WTC11 (cell line): ENCODE measurements around the gene RNF126. TPM values are rescaled to one million over a fixed set of nuclear protein-coding genes. Genes with fewer than 3 reads are reported as not detected.

Experiments used
- ATAC-seq: fragments of 200-7000 bp; cut with Tn5 transposase; 2 replicates; pipeline ENCODE4 v1.10.0; 2021; ENCODE audit warnings: mild to moderate bottlenecking, moderate library complexity
- CTCF ChIA-PET: fragments of 300-600 bp; sonication (Branson Sonifier 250); formaldehyde crosslinking; loops from one replicate; lab custom pipeline; 2021; ENCODE audit warnings: antibody characterized with exemption; lab: Charles Lee
- POLR2A ChIA-PET: fragments of 350-600 bp; sonication (Branson Sonifier 250); formaldehyde crosslinking; loops from one replicate; lab custom pipeline; 2021; ENCODE audit warnings: antibody characterized with exemption; lab: Charles Lee
- DNase-seq: peaks from one replicate; pipeline ENCODE4 v3.0.0; 2021; ENCODE audit warnings: low spot score
- H3K27ac Mint-ChIP-seq: 2 replicates; pipeline ENCODE4 v1.8.0; 2021; ENCODE audit warnings: mixed read lengths
- H3K27me3 Mint-ChIP-seq: 2 replicates; pipeline ENCODE4 v1.8.0; 2021; ENCODE audit warnings: low read depth, mild to moderate bottlenecking, moderate library complexity, mixed read lengths
- H3K36me3 Mint-ChIP-seq: 2 replicates; pipeline ENCODE4 v1.8.0; 2021; ENCODE audit warnings: mixed read lengths
- H3K4me1 Mint-ChIP-seq: 2 replicates; pipeline ENCODE4 v1.8.0; 2022; ENCODE audit warnings: mixed read lengths
- H3K4me3 Mint-ChIP-seq: 2 replicates; pipeline ENCODE4 v1.8.0; 2021; ENCODE audit warnings: mild to moderate bottlenecking, moderate library complexity, mixed read lengths
- H3K9me3 Mint-ChIP-seq: 2 replicates; pipeline ENCODE4 v1.8.0; 2021; ENCODE audit warnings: mixed read lengths
- ETV6 ChIP-seq: sonication (generic); formaldehyde crosslinking; IDR thresholded peaks from 2 replicates; pipeline ENCODE4 v1.8.1; 2022; ENCODE audit warnings: mild to moderate bottlenecking, missing genetic modification reagents
- FOXK1 ChIP-seq: sonication (generic); formaldehyde crosslinking; IDR thresholded peaks from 2 replicates; pipeline ENCODE4 v1.8.0; 2022; ENCODE audit warnings: mild to moderate bottlenecking, moderate library complexity, missing genetic modification reagents
- GTF2I ChIP-seq: fragments of 250-450 bp; sonication (Bioruptor Pico); conservative IDR thresholded peaks from 2 replicates; pipeline ENCODE4 v1.4.0; 2021; ENCODE audit warnings: mild to moderate bottlenecking
- IRF1 ChIP-seq: sonication (generic); formaldehyde crosslinking; IDR thresholded peaks from 2 replicates; pipeline ENCODE4 v1.8.0; 2023; ENCODE audit warnings: missing genetic modification reagents
- MYBL2 ChIP-seq: sonication (generic); formaldehyde crosslinking; IDR thresholded peaks from 2 replicates; pipeline ENCODE4 v1.8.1; 2023; ENCODE audit warnings: mild to moderate bottlenecking, moderate library complexity, missing genetic modification reagents
- OVOL2 ChIP-seq: fragments of 250-450 bp; sonication (Bioruptor Pico); IDR thresholded peaks from 2 replicates; pipeline ENCODE4 v1.9.0; 2021; ENCODE audit warnings: mild to moderate bottlenecking, borderline replicate concordance
- ZBTB21 ChIP-seq: sonication (generic); formaldehyde crosslinking; IDR thresholded peaks from 2 replicates; pipeline ENCODE4 v1.8.1; 2023; ENCODE audit warnings: mild to moderate bottlenecking, missing genetic modification reagents, borderline replicate concordance
- ZNF425 ChIP-seq: fragments of 250-450 bp; sonication (Bioruptor Pico); conservative IDR thresholded peaks from 2 replicates; pipeline ENCODE4 v1.9.0; 2021; ENCODE audit warnings: mild to moderate bottlenecking
- ZSCAN18 ChIP-seq: fragments of 250-450 bp; sonication (Bioruptor Pico); IDR thresholded peaks from 2 replicates; pipeline ENCODE4 v2.1.2; 2022; ENCODE audit warnings: mild to moderate bottlenecking, moderate library complexity
- total RNA-seq: library from RNA; stranded (reverse); gene quantifications from 3 replicates; pipeline ENCODE4 v1.2.3, GENCODE V29; 2021
- TF ChIP-seq, protein P1 (sequence below): fragments of 250-450 bp; sonication (Bioruptor Pico); IDR thresholded peaks from 2 replicates; pipeline ENCODE4 v1.9.0; 2021; ENCODE audit warnings: mild to moderate bottlenecking
- TF ChIP-seq, protein P2 (sequence below): fragments of 250-450 bp; sonication (Bioruptor Pico); IDR thresholded peaks from 2 replicates; pipeline ENCODE4 v1.9.0; 2021; ENCODE audit warnings: mild to moderate bottlenecking
- TF ChIP-seq, protein P3 (sequence below): sonication (generic); formaldehyde crosslinking; IDR thresholded peaks from 2 replicates; pipeline ENCODE4 v1.8.1; 2022; ENCODE audit warnings: low read depth, mild to moderate bottlenecking, moderate library complexity, missing genetic modification reagents, borderline replicate concordance
- TF ChIP-seq, protein P4 (sequence below): sonication (generic); formaldehyde crosslinking; conservative IDR thresholded peaks from 2 replicates; pipeline ENCODE4 v1.8.1; 2022; ENCODE audit warnings: mild to moderate bottlenecking, missing genetic modification reagents

Gene RNF126
- total RNA-seq, 1 experiment from 2014 or later = 84.4 TPM

GRCh38 chr19:690203-690602 lies 27.2 kb upstream of the RNF126 start (continued):
- TF ChIP-seq, protein P1, sequence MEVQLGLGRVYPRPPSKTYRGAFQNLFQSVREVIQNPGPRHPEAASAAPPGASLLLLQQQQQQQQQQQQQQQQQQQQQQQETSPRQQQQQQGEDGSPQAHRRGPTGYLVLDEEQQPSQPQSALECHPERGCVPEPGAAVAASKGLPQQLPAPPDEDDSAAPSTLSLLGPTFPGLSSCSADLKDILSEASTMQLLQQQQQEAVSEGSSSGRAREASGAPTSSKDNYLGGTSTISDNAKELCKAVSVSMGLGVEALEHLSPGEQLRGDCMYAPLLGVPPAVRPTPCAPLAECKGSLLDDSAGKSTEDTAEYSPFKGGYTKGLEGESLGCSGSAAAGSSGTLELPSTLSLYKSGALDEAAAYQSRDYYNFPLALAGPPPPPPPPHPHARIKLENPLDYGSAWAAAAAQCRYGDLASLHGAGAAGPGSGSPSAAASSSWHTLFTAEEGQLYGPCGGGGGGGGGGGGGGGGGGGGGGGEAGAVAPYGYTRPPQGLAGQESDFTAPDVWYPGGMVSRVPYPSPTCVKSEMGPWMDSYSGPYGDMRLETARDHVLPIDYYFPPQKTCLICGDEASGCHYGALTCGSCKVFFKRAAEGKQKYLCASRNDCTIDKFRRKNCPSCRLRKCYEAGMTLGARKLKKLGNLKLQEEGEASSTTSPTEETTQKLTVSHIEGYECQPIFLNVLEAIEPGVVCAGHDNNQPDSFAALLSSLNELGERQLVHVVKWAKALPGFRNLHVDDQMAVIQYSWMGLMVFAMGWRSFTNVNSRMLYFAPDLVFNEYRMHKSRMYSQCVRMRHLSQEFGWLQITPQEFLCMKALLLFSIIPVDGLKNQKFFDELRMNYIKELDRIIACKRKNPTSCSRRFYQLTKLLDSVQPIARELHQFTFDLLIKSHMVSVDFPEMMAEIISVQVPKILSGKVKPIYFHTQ (CRISPR knock-in tag) = no peak
- TF ChIP-seq IRF1 (CRISPR knock-in tag) = no peak
- TF ChIP-seq, protein P2, sequence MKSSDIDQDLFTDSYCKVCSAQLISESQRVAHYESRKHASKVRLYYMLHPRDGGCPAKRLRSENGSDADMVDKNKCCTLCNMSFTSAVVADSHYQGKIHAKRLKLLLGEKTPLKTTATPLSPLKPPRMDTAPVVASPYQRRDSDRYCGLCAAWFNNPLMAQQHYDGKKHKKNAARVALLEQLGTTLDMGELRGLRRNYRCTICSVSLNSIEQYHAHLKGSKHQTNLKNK (CRISPR knock-in tag) = no peak
- TF ChIP-seq, all 79 proteins: peak for 0

- ChIA-PET CTCF (interaction anchor here (0.7 to 1.5 kb wide), 2 partner anchors 15 to 555 kb away, joined by 3 read pairs; no protein-coding TSS in a partner anchor), POLR2A (no interaction called here)
- DNase-seq = no peak
- no peaks in the 10 kb centered on the region for H3K27me3 Mint-ChIP-seq
- H3K36me3 Mint-ChIP-seq = no peaks in the 10 kb centered on the region
- H3K4me3 Mint-ChIP-seq = no peak overlapping the region
- ATAC-seq = no peak
- H3K27ac Mint-ChIP-seq = no peak overlapping the region
- H3K9me3 Mint-ChIP-seq = no peaks in the 10 kb centered on the region
- TF ChIP-seq GTF2I = peak; percentile 76; the same call in 1 of the 2 replicates
- no peak for TF ChIP-seq OVOL2 (CRISPR knock-in tag)
- no peaks in the 10 kb centered on the region for H3K4me1 Mint-ChIP-seq
These were observed 26.0 kb upstream of the RNF126 start for GRCh38 chr19:688992-689391.

DNA sequence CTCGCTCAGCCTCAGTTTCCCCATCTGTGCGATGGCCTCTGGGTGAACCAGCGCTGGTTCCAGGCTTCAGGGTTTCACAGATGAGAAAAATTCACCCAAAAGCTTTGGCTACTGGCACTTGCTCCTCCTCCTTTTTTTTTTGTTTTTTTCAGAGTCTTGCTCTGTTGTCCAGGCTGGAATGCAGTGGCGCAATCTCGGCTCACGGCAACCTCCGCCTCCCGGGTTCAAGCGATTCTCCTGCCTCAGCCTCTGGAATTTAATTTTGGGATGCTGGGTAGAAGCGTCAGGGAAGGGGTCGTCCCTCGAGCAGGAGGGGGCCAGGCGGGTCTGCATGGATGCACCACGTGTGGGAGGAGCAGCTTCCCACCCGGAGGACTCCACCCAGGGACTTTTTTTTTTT lies 25.2 kb upstream of the RNF126 start:
- no peaks in the 10 kb centered on the region for H3K27me3 Mint-ChIP-seq
- no peak overlapping the region for H3K27ac Mint-ChIP-seq
- H3K9me3 Mint-ChIP-seq = no peaks in the 10 kb centered on the region
- H3K4me1 Mint-ChIP-seq = no peaks in the 10 kb centered on the region
- no peak for DNase-seq
- H3K4me3 Mint-ChIP-seq = no peak overlapping the region
- TF ChIP-seq, protein P3, sequence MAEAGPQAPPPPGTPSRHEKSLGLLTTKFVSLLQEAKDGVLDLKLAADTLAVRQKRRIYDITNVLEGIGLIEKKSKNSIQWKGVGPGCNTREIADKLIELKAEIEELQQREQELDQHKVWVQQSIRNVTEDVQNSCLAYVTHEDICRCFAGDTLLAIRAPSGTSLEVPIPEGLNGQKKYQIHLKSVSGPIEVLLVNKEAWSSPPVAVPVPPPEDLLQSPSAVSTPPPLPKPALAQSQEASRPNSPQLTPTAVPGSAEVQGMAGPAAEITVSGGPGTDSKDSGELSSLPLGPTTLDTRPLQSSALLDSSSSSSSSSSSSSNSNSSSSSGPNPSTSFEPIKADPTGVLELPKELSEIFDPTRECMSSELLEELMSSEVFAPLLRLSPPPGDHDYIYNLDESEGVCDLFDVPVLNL (CRISPR knock-in tag) = no peak
- TF ChIP-seq GTF2I (no peak), ZNF425 (CRISPR knock-in tag) (no peak), ETV6 (no peak), ZBTB21 (CRISPR knock-in tag) (no peak), IRF1 (CRISPR knock-in tag) (no peak), FOXK1 (CRISPR knock-in tag) (no peak), ZSCAN18 (no peak), MYBL2 (CRISPR knock-in tag) (no peak)
- TF ChIP-seq, protein P4, sequence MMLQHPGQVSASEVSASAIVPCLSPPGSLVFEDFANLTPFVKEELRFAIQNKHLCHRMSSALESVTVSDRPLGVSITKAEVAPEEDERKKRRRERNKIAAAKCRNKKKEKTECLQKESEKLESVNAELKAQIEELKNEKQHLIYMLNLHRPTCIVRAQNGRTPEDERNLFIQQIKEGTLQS (CRISPR knock-in tag) = no peak
- TF ChIP-seq, all 79 proteins: peak for 0
- CTCF ChIA-PET = interaction anchor here (0.6 to 0.7 kb wide), 3 partner anchors 23 to 556 kb away, joined by 3 to 5 read pairs (median 4); partner anchors contain the start of gene RNF126
- ATAC-seq = no peak
- H3K36me3 Mint-ChIP-seq = no peaks in the 10 kb centered on the region
- POLR2A ChIA-PET = interaction anchor here (0.6 kb wide), 1 partner anchor 392 kb away, joined by 3 read pairs; no protein-coding TSS in a partner anchor
